Adipocyte (in vitro differentiated cells): ENCODE results near the gene OLA1.

Source experiments
- DNase-seq: peaks from one replicate; pipeline ENCODE4 v3.0.0-alpha.2; 2015; ENCODE audit warnings: low read depth
- H3K27me3 ChIP-seq: replicated peaks from 2 replicates; pipeline ENCODE4 v1.7.0; 2013; ENCODE audit warnings: mild to moderate bottlenecking, low read length, moderate library complexity; ENCODE audit not compliant: control insufficient read depth, insufficient read depth
- H3K36me3 ChIP-seq: 2 replicates; pipeline ENCODE4 v1.7.0; 2013; ENCODE audit warnings: low read length, mild to moderate bottlenecking, moderate library complexity; ENCODE audit not compliant: control insufficient read depth, insufficient read depth, severe bottlenecking
- H3K4me1 ChIP-seq: 2 replicates; pipeline ENCODE4 v1.7.0; 2013; ENCODE audit warnings: mild to moderate bottlenecking, low read length, moderate library complexity; ENCODE audit not compliant: control insufficient read depth, insufficient read depth
- H3K4me3 ChIP-seq: 2 replicates; pipeline ENCODE4 v1.7.0; 2013; ENCODE audit warnings: mild to moderate bottlenecking, low read length, moderate library complexity
- H3K9ac ChIP-seq: 2 replicates; pipeline ENCODE4 v1.7.0; 2013; ENCODE audit warnings: mild to moderate bottlenecking, low read length, moderate library complexity
- H3K9me3 ChIP-seq: 2 replicates; pipeline ENCODE4 v1.7.0; 2013; ENCODE audit warnings: mild to moderate bottlenecking, low read length, moderate library complexity; ENCODE audit not compliant: control insufficient read depth

Gene OLA1

GRCh38 chr2:174180165-174180724 lies 68.1 kb downstream of the OLA1 start:
- DNase-seq = peak; percentile 13
- no peaks in the 10 kb centered on the region for H3K27me3 ChIP-seq
- H3K4me1 ChIP-seq = peaks cover 8% of the 10 kb centered on the region
- H3K4me3 ChIP-seq = no peak overlapping the region
- H3K9ac ChIP-seq = no peak overlapping the region
- peaks cover 4% of the 10 kb centered on the region for H3K9me3 ChIP-seq
- H3K36me3 ChIP-seq = no peaks in the 10 kb centered on the region

GRCh38 chr2:174177316-174177890 lies 70.9 kb downstream of the OLA1 start:
- Histone ChIP-seq H3K4me1 (peaks cover 8% of the 10 kb centered on the region), H3K9me3 (peaks cover 12% of the 10 kb centered on the region), H3K9ac (no peak overlapping the region), H3K27me3 (no peaks in the 10 kb centered on the region), H3K4me3 (no peak overlapping the region), H3K36me3 (no peaks in the 10 kb centered on the region)
- DNase-seq = no peak

GRCh38 chr2:174176898-174177297 lies 71.4 kb downstream of the OLA1 start:
- Histone ChIP-seq H3K4me1 (peaks cover 8% of the 10 kb centered on the region), H3K27me3 (no peaks in the 10 kb centered on the region), H3K9ac (no peak overlapping the region), H3K36me3 (peaks cover 4% of the 10 kb centered on the region), H3K4me3 (no peak overlapping the region), H3K9me3 (peaks cover 12% of the 10 kb centered on the region)
- DNase-seq = no peak

GRCh38 chr2:174174741-174175140 lies 73.6 kb downstream of the OLA1 start:
- Histone ChIP-seq H3K27me3 (no peaks in the 10 kb centered on the region), H3K4me3 (no peak overlapping the region), H3K4me1 (no peaks in the 10 kb centered on the region), H3K9me3 (peaks cover 12% of the 10 kb centered on the region), H3K36me3 (peaks cover 4% of the 10 kb centered on the region), H3K9ac (no peak overlapping the region)
- no peak for DNase-seq

- no peaks in the 10 kb centered on the region for H3K4me1 ChIP-seq
- H3K4me3 ChIP-seq = no peak overlapping the region
- no peak for DNase-seq
- H3K27me3 ChIP-seq = no peaks in the 10 kb centered on the region
- H3K9me3 ChIP-seq = peaks cover 27% of the 10 kb centered on the region
- H3K36me3 ChIP-seq = peaks cover 4% of the 10 kb centered on the region
- H3K9ac ChIP-seq = no peak overlapping the region
Observed at GRCh38 chr2:174172802-174173355, 75.5 kb downstream of the OLA1 start.

- H3K9ac ChIP-seq = no peak overlapping the region
- peaks cover 4% of the 10 kb centered on the region for H3K36me3 ChIP-seq
- no peaks in the 10 kb centered on the region for H3K4me1 ChIP-seq
- no peak for DNase-seq
- H3K9me3 ChIP-seq = peaks cover 27% of the 10 kb centered on the region
- no peaks in the 10 kb centered on the region for H3K27me3 ChIP-seq
- no peak overlapping the region for H3K4me3 ChIP-seq
Observed at GRCh38 chr2:174171686-174172445, 76.5 kb downstream of the OLA1 start.

GRCh38 chr2:174169372-174169771 lies 79.0 kb downstream of the OLA1 start:
- H3K9ac ChIP-seq = no peak overlapping the region
- peaks cover 21% of the 10 kb centered on the region for H3K9me3 ChIP-seq
- peaks cover 4% of the 10 kb centered on the region for H3K36me3 ChIP-seq
- no peaks in the 10 kb centered on the region for H3K27me3 ChIP-seq
- no peaks in the 10 kb centered on the region for H3K4me1 ChIP-seq
- no peak overlapping the region for H3K4me3 ChIP-seq
- no peak for DNase-seq

GRCh38 chr2:174166261-174166660 lies 82.1 kb downstream of the OLA1 start:
- Histone ChIP-seq H3K4me3 (no peak overlapping the region), H3K9ac (no peak overlapping the region), H3K36me3 (no peaks in the 10 kb centered on the region), H3K27me3 (no peaks in the 10 kb centered on the region), H3K4me1 (no peaks in the 10 kb centered on the region), H3K9me3 (peaks cover 15% of the 10 kb centered on the region)
- DNase-seq = no peak

- no peak for DNase-seq
- no peaks in the 10 kb centered on the region for H3K4me1 ChIP-seq
- no peaks in the 10 kb centered on the region for H3K36me3 ChIP-seq
- no peaks in the 10 kb centered on the region for H3K27me3 ChIP-seq
- H3K9me3 ChIP-seq = no peaks in the 10 kb centered on the region
- H3K9ac ChIP-seq = no peak overlapping the region
- no peak overlapping the region for H3K4me3 ChIP-seq
Observed at GRCh38 chr2:174161490-174161889, 86.8 kb downstream of the OLA1 start.

GRCh38 chr2:174158003-174158402 lies 90.3 kb downstream of the OLA1 start:
- H3K9ac ChIP-seq = no peak overlapping the region
- H3K4me3 ChIP-seq = no peak overlapping the region
- H3K36me3 ChIP-seq = peaks cover 5% of the 10 kb centered on the region
- no peak for DNase-seq
- no peaks in the 10 kb centered on the region for H3K9me3 ChIP-seq
- no peaks in the 10 kb centered on the region for H3K27me3 ChIP-seq
- peaks cover 11% of the 10 kb centered on the region for H3K4me1 ChIP-seq

- H3K9ac ChIP-seq = no peak overlapping the region
- peaks cover 11% of the 10 kb centered on the region for H3K4me1 ChIP-seq
- H3K36me3 ChIP-seq = peaks cover 5% of the 10 kb centered on the region
- DNase-seq = no peak
- H3K9me3 ChIP-seq = no peaks in the 10 kb centered on the region
- H3K4me3 ChIP-seq = no peak overlapping the region
- no peaks in the 10 kb centered on the region for H3K27me3 ChIP-seq
Observed at GRCh38 chr2:174157053-174157452, 91.3 kb downstream of the OLA1 start.
